PC-3 (cell line): ENCODE results near the gene MIDN. TPM values are rescaled to one million over a fixed set of nuclear protein-coding genes. Genes with fewer than 3 reads are reported as not detected.
A peak's percentile ranks its signal among the peaks of the same experiment; 100 is the strongest.

Experiments used
- ATAC-seq: fragments of 200-7000 bp; cut with Tn5 transposase; 2 replicates; pipeline ENCODE4 v1.9.1; 2020; ENCODE audit warnings: mild to moderate bottlenecking, moderate library complexity
- BruUV-seq: library from RNA; stranded (reverse); fragments of 400-500 nt; replicated peaks from 2 replicates; lab custom pipeline; 2021; lab: Mats Ljungman, UMichigan
- CTCF ChIA-PET: fragments of 300-600 bp; sonication (Branson Sonifier 250); formaldehyde crosslinking; loops from one replicate; lab custom pipeline; 2022; ENCODE audit warnings: antibody characterized with exemption; lab: Charles Lee
- POLR2A ChIA-PET: fragments of 300-600 bp; sonication (Branson Sonifier 250); formaldehyde crosslinking; loops from one replicate; lab custom pipeline; 2022; ENCODE audit warnings: antibody characterized with exemption; ENCODE audit not compliant: unreplicated experiment; lab: Charles Lee
- DNase-seq: peaks from one replicate; pipeline ENCODE4 v3.0.0-alpha.2; 2015
- H2AFZ ChIP-seq: fragments of 300-600 bp; sonication (generic); 2 replicates; pipeline ENCODE4 v1.6.0; 2016; ENCODE audit warnings: antibody characterized with exemption, low read length
- H3F3A ChIP-seq: fragments of 300-600 bp; sonication (generic); one replicate; pipeline ENCODE4 v1.6.0; 2017; ENCODE audit warnings: antibody characterized with exemption, low read length, control low read depth, mild to moderate bottlenecking; ENCODE audit not compliant: unreplicated experiment
- H3K27ac ChIP-seq: fragments of 300-600 bp; sonication (generic); 2 replicates; pipeline ENCODE4 v1.5.1; 2016; ENCODE audit warnings: mild to moderate bottlenecking, low read length
- H3K27me3 ChIP-seq: fragments of 300-600 bp; sonication (generic); 2 replicates; pipeline ENCODE4 v1.6.1; 2016; ENCODE audit warnings: low read length, mixed read lengths
- H3K36me3 ChIP-seq: fragments of 300-600 bp; sonication (generic); 2 replicates; pipeline ENCODE4 v1.6.1; 2016; ENCODE audit warnings: low read depth, mixed run types, low read length, mixed read lengths
- H3K4me1 ChIP-seq: fragments of 300-600 bp; sonication (generic); 2 replicates; pipeline ENCODE4 v1.5.1; 2016; ENCODE audit warnings: low read length; ENCODE audit not compliant: insufficient read depth
- H3K4me2 ChIP-seq: fragments of 300-600 bp; sonication (generic); 2 replicates; pipeline ENCODE4 v1.6.0; 2016; ENCODE audit warnings: low read length
- H3K4me3 ChIP-seq: fragments of 300-600 bp; sonication (generic); 2 replicates; pipeline ENCODE4 v1.5.1; 2016; ENCODE audit warnings: mild to moderate bottlenecking, low read length, mixed read lengths
- H3K79me2 ChIP-seq: fragments of 300-600 bp; sonication (generic); 2 replicates; pipeline ENCODE4 v1.6.1; 2017; ENCODE audit warnings: low read length, mixed read lengths
- H3K9ac ChIP-seq: fragments of 300-600 bp; sonication (generic); 2 replicates; pipeline ENCODE4 v1.6.0; 2016; ENCODE audit warnings: mild to moderate bottlenecking, low read length
- H3K9me2 ChIP-seq: fragments of 300-600 bp; sonication (generic); replicated peaks from 2 replicates; pipeline ENCODE4 v1.6.1; 2016; ENCODE audit warnings: mixed run types, low read length, mixed read lengths
- H3K9me3 ChIP-seq: fragments of 300-600 bp; sonication (generic); 2 replicates; pipeline ENCODE4 v1.6.1; 2016; ENCODE audit warnings: low read length, mixed read lengths
- H4K20me1 ChIP-seq: fragments of 300-600 bp; sonication (generic); 2 replicates; pipeline ENCODE4 v1.6.1; 2016; ENCODE audit warnings: low read length, mixed read lengths
- CTCF ChIP-seq: fragments of 300-600 bp; sonication (generic); conservative IDR thresholded peaks from 2 replicates; pipeline ENCODE4 v1.5.1; 2017; ENCODE audit warnings: antibody characterized with exemption, low read depth, mild to moderate bottlenecking, low read length
- EZH2 ChIP-seq: fragments of 300-600 bp; sonication (generic); IDR thresholded peaks from one replicate; pipeline ENCODE4 v1.6.1; 2017; ENCODE audit warnings: antibody characterized with exemption, mild to moderate bottlenecking, low read length; ENCODE audit not compliant: unreplicated experiment
- EZH2phosphoT487 ChIP-seq: fragments of 300-600 bp; sonication (generic); IDR thresholded peaks from 2 replicates; pipeline ENCODE4 v1.6.1; 2018; ENCODE audit warnings: mild to moderate bottlenecking, antibody characterized with exemption, low read length, borderline replicate concordance
- intact Hi-C: fragments of 100-400 bp; cut with micrococcal nuclease; formaldehyde crosslinking; loops from 2 replicates; pipeline ENCODE4 v1.9.0; 2023
- total RNA-seq: library from RNA; depleted of rRNA; stranded (reverse); fragments of >200 nt; gene quantifications from 2 replicates; pipeline ENCODE4 v1.2.3, GENCODE V29; 2014

MIDN gene
- total RNA-seq, 1 experiment from 2014 or later = 17.3 TPM

- Histone ChIP-seq H3K27ac (no peak overlapping the region), H3K79me2 (peaks cover 28% of the 10 kb centered on the region), H3K9ac (no peak overlapping the region), H3K9me3 (no peaks in the 10 kb centered on the region), H3K9me2 (no peaks in the 10 kb centered on the region), H3F3A (no peaks in the 10 kb centered on the region), H3K4me1 (peaks cover 9% of the 10 kb centered on the region), H2AFZ (no peak overlapping the region), H3K27me3 (no peaks in the 10 kb centered on the region), H3K4me3 (no peak overlapping the region; the same call in 1 of the 2 replicates), H3K36me3 (no peaks in the 10 kb centered on the region), H4K20me1 (no peaks in the 10 kb centered on the region), H3K4me2 (peak overlapping the region; percentile 62)
- ChIA-PET CTCF (interaction anchor here (0.6 kb wide), 1 partner anchor 35 kb away, joined by 4 read pairs; no protein-coding TSS in a partner anchor), POLR2A (interaction anchor here (0.6 kb wide), 1 partner anchor 201 kb away, joined by 4 read pairs; no protein-coding TSS in a partner anchor)
- intact Hi-C loops = no loop called here
- no peak for DNase-seq
- ATAC-seq = no peak
- TF ChIP-seq EZH2 (no peak), EZH2phosphoT487 (no peak), CTCF (no peak)
- no TSS peak for BruUV-seq
Observed at GRCh38 chr19:1238369-1239303, 9.7 kb upstream of the MIDN start.

GRCh38 chr19:1239420-1239795 lies 9.0 kb upstream of the MIDN start:
- H3K36me3 ChIP-seq = no peaks in the 10 kb centered on the region
- no peaks in the 10 kb centered on the region for H3K9me2 ChIP-seq
- intact Hi-C loops = no loop called here
- no peaks in the 10 kb centered on the region for H3K9me3 ChIP-seq
- DNase-seq (no peak), ATAC-seq (no peak)
- H3K79me2 ChIP-seq = peaks cover 35% of the 10 kb centered on the region
- H2AFZ ChIP-seq = no peak overlapping the region
- peaks cover 17% of the 10 kb centered on the region for H3K4me1 ChIP-seq
- CTCF ChIA-PET = interaction anchor here (0.6 kb wide), 1 partner anchor 36 kb away, joined by 4 read pairs; no protein-coding TSS in a partner anchor
- no peaks in the 10 kb centered on the region for H3K27me3 ChIP-seq
- H4K20me1 ChIP-seq = no peaks in the 10 kb centered on the region
- no peak overlapping the region for H3K27ac ChIP-seq
- no peak overlapping the region for H3K9ac ChIP-seq
- TF ChIP-seq EZH2 (no peak), CTCF (no peak), EZH2phosphoT487 (no peak)
- POLR2A ChIA-PET = interaction anchor here (0.6 kb wide), 1 partner anchor 202 kb away, joined by 4 read pairs; no protein-coding TSS in a partner anchor
- no peaks in the 10 kb centered on the region for H3F3A ChIP-seq
- no peak overlapping the region for H3K4me3 ChIP-seq
- BruUV-seq = no TSS peak
- H3K4me2 ChIP-seq = no peak overlapping the region
